22Rv1 (cell line): ENCODE results near the gene CALCR.
"Not testable (repeated sequence)": the region's sequence is repeated elsewhere in the genome, so short reads cannot be mapped to it uniquely, and the experiment has no call there.

Source experiments
- CTCF ChIP-seq: fragments of 450-650 bp; IDR thresholded peaks from 2 replicates; pipeline ENCODE4 v1.5.1; 2017; ENCODE audit warnings: mild to moderate bottlenecking
- ZFX ChIP-seq: fragments of 450-650 bp; IDR thresholded peaks from 2 replicates; pipeline ENCODE4 v1.6.1; 2017; ENCODE audit warnings: antibody characterized with exemption, borderline replicate concordance

- not testable (repeated sequence) for TF ChIP-seq CTCF, ZFX
Observed at GRCh38 chr7:93591224-93592050, 16.9 kb upstream of the CALCR start.
